ENCODE data around the gene CDK6. TPM values are rescaled to one million over a fixed set of nuclear protein-coding genes. Genes with fewer than 3 reads are reported as not detected.

Gene CDK6
- total RNA-seq, 1 experiment from 2014 or later: 10.5 TPM

GRCh38 chr7:92695308-92696261, 140.8 kb downstream of the CDK6 start:
- Histone ChIP-seq H3K36me3 (ENCODE audit: insufficient read depth, low read length, poor library complexity, severe bottlenecking) (no peaks in the 10 kb centered on the region), H3K4me3 (ENCODE audit: low read depth, low read length, poor library complexity, severe bottlenecking) (peak overlapping the region; percentile 53), H3K27me3 (replicated peaks; ENCODE audit: insufficient read depth, low read depth, low read length, poor library complexity) (no peaks in the 10 kb centered on the region), H3K27ac (ENCODE audit: low read depth, low read length, poor library complexity, severe bottlenecking) (peak overlapping the region; percentile 69), H3K4me1 (ENCODE audit: insufficient read depth, low read length, poor library complexity, severe bottlenecking) (peaks cover 37% of the 10 kb centered on the region), H3K9me3 (ENCODE audit: low read depth, low read length, poor library complexity, severe bottlenecking) (no peaks in the 10 kb centered on the region)
- no peak for TF ChIP-seq CTCF (conservative IDR thresholded peaks at IDR 0.05; ENCODE audit: low read depth, low read length)
- no peak for TF ChIP-seq EZH2 (IDR thresholded peaks at IDR 0.05; ENCODE audit: borderline replicate concordance, low read depth, low read length, poor library complexity, severe bottlenecking)
- ChIA-PET CTCF (interaction anchor here (1.2 to 1.9 kb wide), 2 partner anchors 137 to 1206 kb away, joined by 5 to 13 read pairs; no protein-coding TSS in a partner anchor), POLR2A (ENCODE audit: low non-redundant PET) (interaction anchor here (0.5 kb wide), 1 partner anchor 28 kb away, joined by 10 read pairs; no protein-coding TSS in a partner anchor)
- TSS peak; percentile 88 for BruUV-seq (replicated peaks)
- DNase-seq (ENCODE audit: low spot score): peak; percentile 93
- intact Hi-C loops (cut with micrococcal nuclease; ENCODE audit: unreplicated experiment): loop anchor here (1.0 to 5.0 kb wide), 2 partner anchors 63 to 138 kb away; no protein-coding TSS in a partner anchor

DNA sequence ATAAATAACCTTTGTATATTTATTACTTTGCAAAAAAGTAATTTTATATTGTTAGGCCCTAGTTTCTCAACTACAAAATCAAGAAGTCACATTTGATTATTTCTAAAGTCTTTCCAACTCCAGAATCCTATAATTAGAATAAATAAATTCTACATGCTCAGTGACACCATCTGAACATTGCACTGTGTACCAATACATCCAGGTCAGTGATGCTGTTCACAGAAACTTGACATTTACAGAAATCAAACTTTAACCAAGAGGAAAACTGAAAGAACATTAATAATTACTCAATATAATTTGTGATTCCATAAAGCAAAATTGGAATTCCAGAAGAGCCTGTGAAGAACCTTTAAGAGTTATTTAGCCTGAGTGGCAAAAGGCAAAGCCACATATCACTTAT, 142.2 kb downstream of the CDK6 start:
- Histone ChIP-seq H3K4me3 (ENCODE audit: low read depth, low read length, poor library complexity, severe bottlenecking) (no peak overlapping the region), H3K27me3 (replicated peaks; ENCODE audit: insufficient read depth, low read depth, low read length, poor library complexity) (no peaks in the 10 kb centered on the region), H3K9me3 (ENCODE audit: low read depth, low read length, poor library complexity, severe bottlenecking) (no peaks in the 10 kb centered on the region), H3K36me3 (ENCODE audit: insufficient read depth, low read length, poor library complexity, severe bottlenecking) (no peaks in the 10 kb centered on the region), H3K4me1 (ENCODE audit: insufficient read depth, low read length, poor library complexity, severe bottlenecking) (peaks cover 37% of the 10 kb centered on the region), H3K27ac (ENCODE audit: low read depth, low read length, poor library complexity, severe bottlenecking) (no peak overlapping the region)
- DNase-seq (ENCODE audit: low spot score): no peak
- ChIA-PET CTCF (interaction anchor here (0.5 kb wide), 1 partner anchor 139 kb away, joined by 5 read pairs; no protein-coding TSS in a partner anchor), POLR2A (ENCODE audit: low non-redundant PET) (no interaction called here)
- no peak for TF ChIP-seq CTCF (conservative IDR thresholded peaks at IDR 0.05; ENCODE audit: low read depth, low read length)
- no peak for TF ChIP-seq EZH2 (IDR thresholded peaks at IDR 0.05; ENCODE audit: borderline replicate concordance, low read depth, low read length, poor library complexity, severe bottlenecking)
- BruUV-seq (replicated peaks): no TSS peak
- intact Hi-C loops (cut with micrococcal nuclease; ENCODE audit: unreplicated experiment): loop anchor here (5.0 kb wide), 1 partner anchor 72 kb away; no protein-coding TSS in a partner anchor

DNA sequence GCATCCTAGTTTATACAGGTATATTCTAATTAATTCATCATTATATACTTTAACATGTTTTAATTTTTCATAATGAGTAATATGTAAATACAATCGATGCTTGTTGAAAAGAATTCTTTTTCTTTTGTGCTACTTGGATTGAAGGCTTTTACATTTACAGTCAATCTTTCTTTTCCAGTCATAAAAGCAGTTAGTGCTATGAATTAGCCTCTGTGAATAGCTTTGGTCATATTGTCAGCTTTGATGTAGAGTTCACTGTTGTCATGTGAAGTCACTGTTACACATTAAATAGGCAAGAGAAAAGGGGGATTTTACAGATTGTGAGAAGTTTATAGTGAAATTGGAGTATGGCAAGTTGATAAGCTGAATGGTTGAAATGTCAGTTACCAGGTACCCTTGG, 142.9 kb downstream of the CDK6 start:
- TF ChIP-seq EZH2 (IDR thresholded peaks at IDR 0.05; ENCODE audit: borderline replicate concordance, low read depth, low read length, poor library complexity, severe bottlenecking) (no peak), CTCF (conservative IDR thresholded peaks at IDR 0.05; ENCODE audit: low read depth, low read length) (no peak)
- Histone ChIP-seq H3K27me3 (replicated peaks; ENCODE audit: insufficient read depth, low read depth, low read length, poor library complexity) (no peaks in the 10 kb centered on the region), H3K9me3 (ENCODE audit: low read depth, low read length, poor library complexity, severe bottlenecking) (no peaks in the 10 kb centered on the region), H3K27ac (ENCODE audit: low read depth, low read length, poor library complexity, severe bottlenecking) (no peak overlapping the region), H3K4me1 (ENCODE audit: insufficient read depth, low read length, poor library complexity, severe bottlenecking) (peaks cover 31% of the 10 kb centered on the region), H3K36me3 (ENCODE audit: insufficient read depth, low read length, poor library complexity, severe bottlenecking) (no peaks in the 10 kb centered on the region), H3K4me3 (ENCODE audit: low read depth, low read length, poor library complexity, severe bottlenecking) (no peak overlapping the region)
- ChIA-PET CTCF (interaction anchor here (0.5 kb wide), 1 partner anchor 140 kb away, joined by 5 read pairs; no protein-coding TSS in a partner anchor), POLR2A (ENCODE audit: low non-redundant PET) (no interaction called here)
- no TSS peak for BruUV-seq (replicated peaks)
- no peak for DNase-seq (ENCODE audit: low spot score)
- intact Hi-C loops (cut with micrococcal nuclease; ENCODE audit: unreplicated experiment): loop anchor here (5.0 kb wide), 1 partner anchor 71 kb away; no protein-coding TSS in a partner anchor

Data from A673 (cell line).